ENCODE measurements around the gene POMT1.

The POMT1 gene

GRCh38 chr9:131555841-131556673, 53.3 kb downstream of the POMT1 start:
- no peak for DNase-seq

DNA sequence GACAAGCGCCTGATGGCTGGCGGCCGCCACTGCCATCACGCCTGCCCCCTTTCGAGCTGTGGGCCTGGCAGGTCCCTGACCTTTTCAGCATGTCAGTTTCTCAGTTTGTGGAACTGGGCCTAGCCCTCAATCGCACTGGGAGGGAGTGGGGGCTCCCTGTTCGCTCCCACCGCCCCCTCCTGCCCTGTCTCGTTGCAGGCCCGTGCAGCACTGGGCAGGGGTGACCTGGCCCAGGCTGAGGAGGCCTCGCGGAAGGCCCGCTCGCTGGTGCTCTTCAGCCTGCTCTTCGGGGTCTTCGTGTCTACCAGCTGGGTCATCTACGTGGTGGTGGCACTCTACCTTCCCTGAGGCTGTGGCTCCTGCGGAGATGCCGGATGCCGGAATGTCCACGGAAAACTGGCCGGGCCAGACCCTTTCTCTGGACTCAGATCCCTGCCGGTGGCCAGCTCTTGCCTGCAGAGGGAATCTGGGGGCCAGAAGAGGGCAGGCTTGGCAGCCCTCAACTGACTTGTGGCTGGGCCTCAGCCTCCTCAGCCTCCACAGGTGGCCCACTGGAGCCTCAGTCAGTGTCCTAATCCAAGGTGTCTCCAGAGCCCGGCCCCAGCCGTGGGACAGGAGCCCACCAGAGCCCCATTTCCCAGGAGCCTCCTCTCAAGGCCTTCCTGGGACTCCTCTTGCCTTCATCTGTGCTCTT, 55.3 kb downstream of the POMT1 start:
- DNase-seq: no peak

DNA sequence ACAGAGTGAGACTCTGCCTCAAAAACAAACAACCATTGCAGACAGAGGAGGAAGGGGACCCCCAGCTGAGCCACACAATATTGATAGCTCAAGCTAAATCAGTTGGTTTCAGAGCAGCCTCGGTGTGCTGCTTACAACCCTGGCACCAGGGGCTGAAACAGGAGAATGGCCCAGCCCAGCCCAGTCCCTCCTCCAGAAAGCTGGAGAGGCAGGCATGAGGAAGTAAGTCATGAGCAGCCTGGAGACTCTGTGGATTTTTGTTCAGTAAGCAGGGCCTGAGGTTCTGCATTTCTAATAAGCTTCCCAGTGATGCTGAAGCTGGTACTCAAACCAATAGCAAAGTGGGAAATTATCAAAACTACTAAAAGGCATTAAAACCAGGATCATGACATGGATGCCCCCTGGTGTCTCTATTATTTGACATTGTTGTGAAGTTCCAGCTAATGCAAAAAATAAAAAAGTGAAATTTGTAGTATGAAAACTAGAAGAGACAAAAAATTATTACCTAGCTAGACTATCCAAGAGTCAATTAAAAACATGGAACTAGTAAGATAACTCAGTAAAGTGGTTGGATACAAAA, 56.8 kb downstream of the POMT1 start:
- DNase-seq: no peak

- DNase-seq: no peak
These were observed 59.6 kb downstream of the POMT1 start for GRCh38 chr9:131562032-131562959.

GRCh38 chr9:131565369-131565768, 62.7 kb downstream of the POMT1 start:
- no peak for DNase-seq

- DNase-seq: no peak
These were observed 63.4 kb downstream of the POMT1 start for GRCh38 chr9:131566158-131566557.

GRCh38 chr9:131567910-131568309, 65.2 kb downstream of the POMT1 start:
- DNase-seq: no peak

Data from NCI-H1105 (cell line).